ENCODE results near the gene RALGAPA2.

DNA sequence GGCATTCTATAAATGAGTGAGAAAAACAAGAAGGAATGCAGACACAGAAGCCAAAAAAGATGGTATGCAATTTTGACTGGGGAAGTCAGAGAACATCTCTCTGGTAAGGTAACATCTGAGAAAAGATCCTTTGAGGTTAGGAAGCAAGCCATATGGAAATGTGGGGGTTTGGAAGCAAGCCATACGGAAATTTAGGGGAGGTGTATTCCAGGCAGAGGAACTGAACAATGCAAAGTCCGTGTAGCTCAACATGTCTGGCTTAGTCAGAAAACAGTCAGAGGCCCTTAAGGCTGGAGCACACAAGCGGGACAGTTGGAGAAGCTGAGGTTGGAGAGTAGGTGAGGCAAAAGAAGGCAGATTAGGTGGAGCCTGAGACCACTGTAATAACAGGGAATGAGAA lies 35.3 kb downstream of the RALGAPA2 start:
- TF ChIP-seq, protein P1, sequence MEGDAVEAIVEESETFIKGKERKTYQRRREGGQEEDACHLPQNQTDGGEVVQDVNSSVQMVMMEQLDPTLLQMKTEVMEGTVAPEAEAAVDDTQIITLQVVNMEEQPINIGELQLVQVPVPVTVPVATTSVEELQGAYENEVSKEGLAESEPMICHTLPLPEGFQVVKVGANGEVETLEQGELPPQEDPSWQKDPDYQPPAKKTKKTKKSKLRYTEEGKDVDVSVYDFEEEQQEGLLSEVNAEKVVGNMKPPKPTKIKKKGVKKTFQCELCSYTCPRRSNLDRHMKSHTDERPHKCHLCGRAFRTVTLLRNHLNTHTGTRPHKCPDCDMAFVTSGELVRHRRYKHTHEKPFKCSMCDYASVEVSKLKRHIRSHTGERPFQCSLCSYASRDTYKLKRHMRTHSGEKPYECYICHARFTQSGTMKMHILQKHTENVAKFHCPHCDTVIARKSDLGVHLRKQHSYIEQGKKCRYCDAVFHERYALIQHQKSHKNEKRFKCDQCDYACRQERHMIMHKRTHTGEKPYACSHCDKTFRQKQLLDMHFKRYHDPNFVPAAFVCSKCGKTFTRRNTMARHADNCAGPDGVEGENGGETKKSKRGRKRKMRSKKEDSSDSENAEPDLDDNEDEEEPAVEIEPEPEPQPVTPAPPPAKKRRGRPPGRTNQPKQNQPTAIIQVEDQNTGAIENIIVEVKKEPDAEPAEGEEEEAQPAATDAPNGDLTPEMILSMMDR (IDR thresholded peaks at IDR 0.05), result no peak
- TF ChIP-seq RELA (CRISPR knock-in tag; IDR thresholded peaks at IDR 0.05; ENCODE audit: borderline replicate concordance) (no peak), MLX (CRISPR knock-in tag; IDR thresholded peaks at IDR 0.05) (no peak), AFF4 (CRISPR knock-in tag; IDR thresholded peaks at IDR 0.05; ENCODE audit: borderline replicate concordance) (no peak), IRF2 (CRISPR knock-in tag; IDR thresholded peaks at IDR 0.05; ENCODE audit: borderline replicate concordance, low read depth) (no peak), MXD4 (CRISPR knock-in tag; IDR thresholded peaks at IDR 0.05; ENCODE audit: borderline replicate concordance) (no peak), HMGXB4 (CRISPR knock-in tag; IDR thresholded peaks at IDR 0.05) (no peak), ETV6 (CRISPR knock-in tag; IDR thresholded peaks at IDR 0.05) (no peak)
- TF ChIP-seq, protein P2, sequence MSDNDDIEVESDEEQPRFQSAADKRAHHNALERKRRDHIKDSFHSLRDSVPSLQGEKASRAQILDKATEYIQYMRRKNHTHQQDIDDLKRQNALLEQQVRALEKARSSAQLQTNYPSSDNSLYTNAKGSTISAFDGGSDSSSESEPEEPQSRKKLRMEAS (CRISPR knock-in tag; IDR thresholded peaks at IDR 0.05), result no peak
- TF ChIP-seq, protein P3, sequence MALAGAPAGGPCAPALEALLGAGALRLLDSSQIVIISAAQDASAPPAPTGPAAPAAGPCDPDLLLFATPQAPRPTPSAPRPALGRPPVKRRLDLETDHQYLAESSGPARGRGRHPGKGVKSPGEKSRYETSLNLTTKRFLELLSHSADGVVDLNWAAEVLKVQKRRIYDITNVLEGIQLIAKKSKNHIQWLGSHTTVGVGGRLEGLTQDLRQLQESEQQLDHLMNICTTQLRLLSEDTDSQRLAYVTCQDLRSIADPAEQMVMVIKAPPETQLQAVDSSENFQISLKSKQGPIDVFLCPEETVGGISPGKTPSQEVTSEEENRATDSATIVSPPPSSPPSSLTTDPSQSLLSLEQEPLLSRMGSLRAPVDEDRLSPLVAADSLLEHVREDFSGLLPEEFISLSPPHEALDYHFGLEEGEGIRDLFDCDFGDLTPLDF (CRISPR knock-in tag; IDR thresholded peaks at IDR 0.05), result no peak
- TF ChIP-seq, protein P4, sequence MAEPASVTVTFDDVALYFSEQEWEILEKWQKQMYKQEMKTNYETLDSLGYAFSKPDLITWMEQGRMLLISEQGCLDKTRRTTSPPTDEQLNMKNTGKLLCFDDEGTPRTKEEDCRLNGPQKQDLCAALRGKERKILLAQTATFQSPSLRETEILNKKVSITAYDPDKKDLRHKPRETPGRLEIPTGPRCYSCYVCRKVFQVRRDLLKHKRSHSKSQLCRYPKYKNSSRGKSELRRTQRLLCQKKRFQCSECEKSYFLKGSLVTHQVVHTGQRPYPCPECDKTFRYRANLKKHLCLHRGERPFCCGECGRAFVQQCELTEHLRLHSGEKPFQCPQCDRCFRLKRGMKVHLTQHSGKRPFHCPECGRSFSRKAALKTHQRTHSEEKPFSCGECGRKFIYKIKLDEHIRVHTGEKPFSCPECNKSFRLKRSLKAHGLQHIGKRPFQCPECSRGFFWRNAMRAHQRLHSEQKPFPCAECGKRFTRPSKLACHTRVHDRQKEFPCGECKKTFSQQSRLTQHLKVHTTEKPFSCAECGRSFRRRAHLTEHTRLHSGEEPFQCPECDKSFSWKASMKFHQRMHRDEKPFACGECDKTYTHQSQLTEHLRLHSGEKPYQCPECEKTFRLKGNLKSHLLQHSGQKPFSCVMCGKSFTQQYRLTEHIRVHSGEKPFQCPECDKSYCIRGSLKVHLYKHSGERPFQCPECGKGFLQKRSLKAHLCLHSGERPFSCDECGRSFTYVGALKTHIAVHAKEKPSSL (CRISPR knock-in tag; conservative IDR thresholded peaks at IDR 0.05), result no peak
- TF ChIP-seq, protein P5, sequence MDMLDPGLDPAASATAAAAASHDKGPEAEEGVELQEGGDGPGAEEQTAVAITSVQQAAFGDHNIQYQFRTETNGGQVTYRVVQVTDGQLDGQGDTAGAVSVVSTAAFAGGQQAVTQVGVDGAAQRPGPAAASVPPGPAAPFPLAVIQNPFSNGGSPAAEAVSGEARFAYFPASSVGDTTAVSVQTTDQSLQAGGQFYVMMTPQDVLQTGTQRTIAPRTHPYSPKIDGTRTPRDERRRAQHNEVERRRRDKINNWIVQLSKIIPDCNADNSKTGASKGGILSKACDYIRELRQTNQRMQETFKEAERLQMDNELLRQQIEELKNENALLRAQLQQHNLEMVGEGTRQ (CRISPR knock-in tag; IDR thresholded peaks at IDR 0.05), result no peak
- TF ChIP-seq, protein P6, sequence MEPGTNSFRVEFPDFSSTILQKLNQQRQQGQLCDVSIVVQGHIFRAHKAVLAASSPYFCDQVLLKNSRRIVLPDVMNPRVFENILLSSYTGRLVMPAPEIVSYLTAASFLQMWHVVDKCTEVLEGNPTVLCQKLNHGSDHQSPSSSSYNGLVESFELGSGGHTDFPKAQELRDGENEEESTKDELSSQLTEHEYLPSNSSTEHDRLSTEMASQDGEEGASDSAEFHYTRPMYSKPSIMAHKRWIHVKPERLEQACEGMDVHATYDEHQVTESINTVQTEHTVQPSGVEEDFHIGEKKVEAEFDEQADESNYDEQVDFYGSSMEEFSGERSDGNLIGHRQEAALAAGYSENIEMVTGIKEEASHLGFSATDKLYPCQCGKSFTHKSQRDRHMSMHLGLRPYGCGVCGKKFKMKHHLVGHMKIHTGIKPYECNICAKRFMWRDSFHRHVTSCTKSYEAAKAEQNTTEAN (CRISPR knock-in tag; IDR thresholded peaks at IDR 0.05), result no peak
